SK-N-SH (cell line): ENCODE data around the gene THAP12. TPM values are rescaled to one million over a fixed set of nuclear protein-coding genes. Genes with fewer than 3 reads are reported as not detected.

ENCODE experiments used
- CTCF ChIA-PET: fragments of 300-600, 350-600 bp; formaldehyde crosslinking; extraction: SDS; loops from one replicate; lab custom pipeline; 2021; lab: Yijun Ruan, JAX
- POLR2A ChIA-PET: fragments of 350-600 bp; sonication (Branson Sonifier 250); formaldehyde crosslinking; extraction: SDS; loops from one replicate; lab custom pipeline; 2020; ENCODE audit warnings: antibody characterized with exemption, inconsistent platforms; lab: Yijun Ruan, JAX
- DNase-seq: peaks from one replicate; pipeline ENCODE4 v3.0.0; 2012
- H2AFZ ChIP-seq: fragments of 200-600 bp; sonication (generic); 2 replicates; pipeline ENCODE4 v1.8.1; 2016; ENCODE audit warnings: antibody characterized with exemption, mild to moderate bottlenecking, low read depth
- H3F3A ChIP-seq: fragments of 200-600 bp; sonication (generic); replicated peaks from 2 replicates; pipeline ENCODE3; 2016; ENCODE audit warnings: antibody characterized with exemption, mild to moderate bottlenecking; ENCODE audit not compliant: insufficient read depth
- H3K27ac ChIP-seq, 2 experiments: fragments of 200-500 bp in 1 of 2; fragments of 200-600 bp in 1 of 2; sonication (Bioruptor generic) in 1 of 2; sonication (generic), shearing (Covaris generic) in 1 of 2; 2 replicates each; pipeline versions ENCODE4 v1.5.1 to v1.6.1; 2014 to 2016; ENCODE audit warnings: low read depth in 2 of 2, inconsistent platforms in 1 of 2, low read length in 1 of 2, mild to moderate bottlenecking in 1 of 2, mixed read lengths in 1 of 2
- H3K27me3 ChIP-seq: fragments of 200-600 bp; sonication (generic), shearing (Covaris generic); 2 replicates; pipeline ENCODE4 v1.6.1; 2016; ENCODE audit warnings: mixed run types; ENCODE audit not compliant: insufficient read depth
- H3K36me3 ChIP-seq, 2 experiments: fragments of 200-500 bp in 1 of 2; fragments of 200-600 bp in 1 of 2; sonication (Bioruptor generic) in 1 of 2; sonication (generic) in 1 of 2; replicated peaks in 1 of 2; 2 replicates each; pipeline versions ENCODE3 to v1.5.1; 2014 to 2016; ENCODE audit warnings: low read length in 1 of 2, mild to moderate bottlenecking in 1 of 2; ENCODE audit not compliant: insufficient read depth in 2 of 2, control insufficient read depth in 1 of 2
- H3K4me1 ChIP-seq, 2 experiments: fragments of 200-500 bp in 1 of 2; fragments of 200-600 bp in 1 of 2; sonication (Bioruptor generic) in 1 of 2; sonication (generic), shearing (Covaris generic) in 1 of 2; 2 replicates each; pipeline versions ENCODE4 v1.5.1 to v1.6.1; 2014 to 2016; ENCODE audit warnings: low read depth in 1 of 2, low read length in 1 of 2, mixed run types in 1 of 2; ENCODE audit not compliant: insufficient read depth in 2 of 2, control insufficient read depth in 1 of 2
- H3K4me2 ChIP-seq: fragments of 200-600 bp; sonication (generic), shearing (Covaris generic); 2 replicates; pipeline ENCODE4 v1.6.1; 2017; ENCODE audit warnings: mixed run types
- H3K4me3 ChIP-seq, 2 experiments: fragments of 200-500 bp in 1 of 2; fragments of 200-600 bp in 1 of 2; sonication (Bioruptor generic) in 1 of 2; sonication (generic), shearing (Covaris generic) in 1 of 2; 2 replicates each; pipeline versions ENCODE4 v1.5.1 to v1.8.1; 2014 to 2016; ENCODE audit warnings: low read depth in 2 of 2, inconsistent platforms in 1 of 2, low read length in 1 of 2, mild to moderate bottlenecking in 1 of 2, mixed read lengths in 1 of 2, moderate library complexity in 1 of 2
- H3K79me2 ChIP-seq: fragments of 200-600 bp; sonication (generic); 2 replicates; pipeline ENCODE4 v1.8.1; 2017; ENCODE audit warnings: mild to moderate bottlenecking; ENCODE audit not compliant: insufficient read depth
- H3K9ac ChIP-seq: fragments of 200-600 bp; sonication (generic); 2 replicates; pipeline ENCODE4 v1.6.1; 2017; ENCODE audit warnings: mixed run types
- H3K9me2 ChIP-seq: fragments of 200-600 bp; sonication (generic); 2 replicates; pipeline ENCODE4 v1.6.1; 2017; ENCODE audit warnings: mixed run types
- H3K9me3 ChIP-seq: fragments of 200-600 bp; sonication (generic); 2 replicates; pipeline ENCODE4 v1.6.1; 2017; ENCODE audit warnings: mixed run types, mild to moderate bottlenecking, moderate library complexity
- H4K20me1 ChIP-seq: fragments of 200-600 bp; sonication (generic); 2 replicates; pipeline ENCODE4 v1.6.1; 2017; ENCODE audit warnings: mild to moderate bottlenecking, mixed run types; ENCODE audit not compliant: insufficient read depth
- FOSL2 ChIP-seq: IDR thresholded peaks from 2 replicates; pipeline ENCODE4 v1.4.0; 2012; ENCODE audit warnings: low read depth, mild to moderate bottlenecking, moderate library complexity, borderline replicate concordance
- FOXJ3 ChIP-seq: sonication (generic); formaldehyde crosslinking; IDR thresholded peaks from 2 replicates; pipeline ENCODE4 v1.5.1; 2020; ENCODE audit warnings: mild to moderate bottlenecking, missing genetic modification reagents
- GATA2 ChIP-seq: sonication (generic); formaldehyde crosslinking; IDR thresholded peaks from 2 replicates; pipeline ENCODE4 v1.5.0; 2020; ENCODE audit warnings: mild to moderate bottlenecking, missing genetic modification reagents
- JUND ChIP-seq: IDR thresholded peaks from 2 replicates; pipeline ENCODE4 v1.4.0; 2012
- MEF2A ChIP-seq: IDR thresholded peaks from 2 replicates; pipeline ENCODE4 v1.4.0; 2012; ENCODE audit warnings: low read depth, borderline replicate concordance
- NRF1 ChIP-seq: IDR thresholded peaks from 2 replicates; pipeline ENCODE4 v1.6.1; 2012; ENCODE audit warnings: low read depth, mild to moderate bottlenecking, low read length
- POLR2AphosphoS5 ChIP-seq: IDR thresholded peaks from 2 replicates; pipeline ENCODE4 v1.6.1; 2012; ENCODE audit warnings: low read depth, low read length
- RAD21 ChIP-seq: IDR thresholded peaks from 2 replicates; pipeline ENCODE4 v1.6.1; 2012; ENCODE audit warnings: mild to moderate bottlenecking, low read length
- RCOR1 ChIP-seq: fragments of 150-350 bp; IDR thresholded peaks from 2 replicates; pipeline ENCODE4 v1.6.1; 2017; ENCODE audit warnings: antibody characterized with exemption, low read length
- RFX5 ChIP-seq: IDR thresholded peaks from 2 replicates; pipeline ENCODE4 v1.6.1; 2012; ENCODE audit warnings: mild to moderate bottlenecking, improper control_type of control experiment, low read length
- SIN3A ChIP-seq: IDR thresholded peaks from 2 replicates; pipeline ENCODE4 v1.6.1; 2012; ENCODE audit warnings: low read depth, mild to moderate bottlenecking, low read length, moderate library complexity, borderline replicate concordance
- SMC3 ChIP-seq: IDR thresholded peaks from 2 replicates; pipeline ENCODE4 v1.6.1; 2012; ENCODE audit warnings: low read depth, low read length, improper control_type of control experiment
- TCF12 ChIP-seq: IDR thresholded peaks from 2 replicates; pipeline ENCODE4 v1.4.0; 2012
- WGBS: methylation state at CpG from one replicate; pipeline ENCODE4 v1.1.6; 2017; ENCODE audit warnings: low lambda C conversion rate; 5-methylcytosine and 5-hydroxymethylcytosine counted together
- polyA plus RNA-seq, 3 experiments: library from polyadenylated mRNA; depleted of rRNA; stranded (reverse); fragments of >200 nt; gene quantifications; 2 replicates each; pipeline ENCODE4 v1.2.3, GENCODE V29; 2012
- TF ChIP-seq, protein P1 (sequence below): fragments of 150-350 bp; IDR thresholded peaks from 2 replicates; pipeline ENCODE4 v1.6.1; 2017; ENCODE audit warnings: antibody characterized with exemption, low read length, low read depth, borderline replicate concordance
- TF ChIP-seq, protein P2 (sequence below): fragments of 200-600 bp; sonication (generic); IDR thresholded peaks from 2 replicates; pipeline ENCODE4 v1.6.1; 2017; ENCODE audit warnings: antibody characterized with exemption, mild to moderate bottlenecking, moderate library complexity
- TF ChIP-seq, protein P3 (sequence below): IDR thresholded peaks from 2 replicates; pipeline ENCODE4 v1.4.0; 2012; ENCODE audit warnings: low read depth, borderline replicate concordance

THAP12 gene
- polyA plus RNA-seq, 1 of the 3 experiments (the other 2 are of a cell fraction): 14.9 TPM

DNA sequence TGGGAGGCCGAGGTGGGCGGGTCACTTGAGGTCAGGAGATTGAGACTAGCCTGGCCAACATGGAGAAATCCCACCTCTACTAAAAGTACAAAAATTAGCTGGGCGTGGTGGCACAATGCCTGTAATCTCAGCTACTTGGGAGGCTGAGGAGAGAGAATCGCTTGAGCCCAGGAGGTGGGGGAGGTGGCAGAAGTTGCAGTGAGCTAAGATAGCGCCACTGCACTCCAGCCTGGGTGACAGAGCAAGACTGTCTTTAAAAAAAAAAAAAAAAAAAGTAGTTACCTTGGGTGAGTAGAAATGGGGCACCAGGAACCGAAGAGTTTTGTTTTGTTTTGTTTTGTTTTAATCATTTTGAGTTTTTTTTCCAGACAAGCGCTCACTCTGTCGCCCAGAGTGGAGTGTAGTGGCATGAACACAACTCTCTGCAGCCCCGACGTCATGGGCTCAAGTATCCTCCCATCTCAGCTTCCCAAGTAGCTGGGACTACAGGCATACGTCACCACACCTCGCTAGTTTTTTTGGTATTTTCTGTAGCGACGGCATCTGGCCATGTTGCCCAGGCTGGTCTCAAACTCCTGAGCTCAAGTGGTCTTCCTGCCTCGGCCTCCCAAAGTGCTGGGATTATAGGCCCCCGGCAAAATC lies 15.8 kb downstream of the THAP12 start (continued):
- TF ChIP-seq, protein P1, sequence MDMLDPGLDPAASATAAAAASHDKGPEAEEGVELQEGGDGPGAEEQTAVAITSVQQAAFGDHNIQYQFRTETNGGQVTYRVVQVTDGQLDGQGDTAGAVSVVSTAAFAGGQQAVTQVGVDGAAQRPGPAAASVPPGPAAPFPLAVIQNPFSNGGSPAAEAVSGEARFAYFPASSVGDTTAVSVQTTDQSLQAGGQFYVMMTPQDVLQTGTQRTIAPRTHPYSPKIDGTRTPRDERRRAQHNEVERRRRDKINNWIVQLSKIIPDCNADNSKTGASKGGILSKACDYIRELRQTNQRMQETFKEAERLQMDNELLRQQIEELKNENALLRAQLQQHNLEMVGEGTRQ: no peak
- TF ChIP-seq GATA2 (CRISPR knock-in tag) (no peak), RFX5 (no peak), FOXJ3 (CRISPR knock-in tag) (no peak), POLR2AphosphoS5 (no peak)
- TF ChIP-seq, protein P2, sequence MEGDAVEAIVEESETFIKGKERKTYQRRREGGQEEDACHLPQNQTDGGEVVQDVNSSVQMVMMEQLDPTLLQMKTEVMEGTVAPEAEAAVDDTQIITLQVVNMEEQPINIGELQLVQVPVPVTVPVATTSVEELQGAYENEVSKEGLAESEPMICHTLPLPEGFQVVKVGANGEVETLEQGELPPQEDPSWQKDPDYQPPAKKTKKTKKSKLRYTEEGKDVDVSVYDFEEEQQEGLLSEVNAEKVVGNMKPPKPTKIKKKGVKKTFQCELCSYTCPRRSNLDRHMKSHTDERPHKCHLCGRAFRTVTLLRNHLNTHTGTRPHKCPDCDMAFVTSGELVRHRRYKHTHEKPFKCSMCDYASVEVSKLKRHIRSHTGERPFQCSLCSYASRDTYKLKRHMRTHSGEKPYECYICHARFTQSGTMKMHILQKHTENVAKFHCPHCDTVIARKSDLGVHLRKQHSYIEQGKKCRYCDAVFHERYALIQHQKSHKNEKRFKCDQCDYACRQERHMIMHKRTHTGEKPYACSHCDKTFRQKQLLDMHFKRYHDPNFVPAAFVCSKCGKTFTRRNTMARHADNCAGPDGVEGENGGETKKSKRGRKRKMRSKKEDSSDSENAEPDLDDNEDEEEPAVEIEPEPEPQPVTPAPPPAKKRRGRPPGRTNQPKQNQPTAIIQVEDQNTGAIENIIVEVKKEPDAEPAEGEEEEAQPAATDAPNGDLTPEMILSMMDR: no peak

DNA sequence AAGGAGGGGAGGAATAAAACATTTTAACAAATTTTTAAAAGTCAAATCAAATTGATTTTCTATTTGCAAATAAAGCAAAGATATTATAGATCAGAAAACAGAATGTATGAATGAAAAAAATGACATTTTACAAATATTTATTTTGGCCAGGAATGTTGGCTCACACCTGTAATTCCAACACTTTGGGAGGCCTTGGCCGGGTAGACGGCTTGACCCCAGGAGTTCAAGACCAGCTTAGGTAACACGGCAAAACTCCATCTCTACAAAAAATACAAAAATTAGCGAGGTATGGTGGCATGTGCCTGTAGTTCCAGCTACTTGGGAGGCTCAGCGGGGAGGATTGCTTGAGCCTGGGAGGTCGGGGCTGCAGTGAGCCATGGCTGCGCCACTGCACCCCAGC lies 18.2 kb downstream of the THAP12 start:
- Histone ChIP-seq H3K79me2 (peaks cover 51% of the 10 kb centered on the region), H3K9me3 (no peaks in the 10 kb centered on the region), H3K9me2 (no peaks in the 10 kb centered on the region; the same call in 1 of the 2 replicates), H4K20me1 (peaks cover 3% of the 10 kb centered on the region), H2AFZ (no peak overlapping the region), H3K4me2 (no peak overlapping the region), H3K9ac (no peak overlapping the region), H3K4me1 (no peaks in the 10 kb centered on the region), H3K4me3 (no peak overlapping the region), H3F3A (no peaks in the 10 kb centered on the region), H3K27me3 (no peaks in the 10 kb centered on the region), H3K27ac (no peak overlapping the region), H3K36me3 (peaks cover 12 to 37% of the 10 kb centered on the region in 2 experiments)
- ChIA-PET CTCF (interaction anchor here (1.5 kb wide), 1 partner anchor 15 kb away, joined by 3 read pairs; no protein-coding TSS in a partner anchor), POLR2A (no interaction called here)
- DNase-seq: no peak
- 98% methylated on average over 7 of the region's 7 CpGs for WGBS
- TF ChIP-seq NRF1 (no peak), RAD21 (no peak), MEF2A (no peak), SMC3 (no peak), TCF12 (no peak), RCOR1 (no peak), SIN3A (no peak), JUND (no peak), FOXJ3 (CRISPR knock-in tag) (no peak), GATA2 (CRISPR knock-in tag) (no peak), FOSL2 (no peak), POLR2AphosphoS5 (no peak)
- TF ChIP-seq, protein P3, sequence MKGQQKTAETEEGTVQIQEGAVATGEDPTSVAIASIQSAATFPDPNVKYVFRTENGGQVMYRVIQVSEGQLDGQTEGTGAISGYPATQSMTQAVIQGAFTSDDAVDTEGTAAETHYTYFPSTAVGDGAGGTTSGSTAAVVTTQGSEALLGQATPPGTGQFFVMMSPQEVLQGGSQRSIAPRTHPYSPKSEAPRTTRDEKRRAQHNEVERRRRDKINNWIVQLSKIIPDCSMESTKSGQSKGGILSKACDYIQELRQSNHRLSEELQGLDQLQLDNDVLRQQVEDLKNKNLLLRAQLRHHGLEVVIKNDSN: no peak
- TF ChIP-seq, protein P1: no peak
